ENCODE data around the gene ZDHHC20. TPM values are rescaled to one million over a fixed set of nuclear protein-coding genes. Genes with fewer than 3 reads are reported as not detected.

ZDHHC20 gene
- total RNA-seq, 1 experiment from 2014 or later, result 69.1 TPM

- Histone ChIP-seq H2BK120ac (ENCODE audit: low read depth, low read length, poor library complexity, severe bottlenecking) (no peak overlapping the region), H3K9ac (ENCODE audit: extremely low read depth, insufficient read length, low read length) (peak overlapping the region; percentile 27), H3K27ac (ENCODE audit: insufficient read length, low read depth, low read length) (peak overlapping the region; percentile 11), H2AFZ (ENCODE audit: low read length) (no peak overlapping the region), H3K4me1 (ENCODE audit: insufficient read depth, low read length) (peaks cover 4% of the 10 kb centered on the region; the same call in 1 of the 2 replicates), H3K56ac (ENCODE audit: insufficient read length, low read depth, low read length) (no peak overlapping the region), H3K4ac (ENCODE audit: low read depth, low read length) (no peak overlapping the region), H3K18ac (ENCODE audit: insufficient read length, low read depth, low read length) (peak overlapping the region; percentile 89), H3K9me3 (ENCODE audit: control insufficient read depth, low read depth, low read length) (no peaks in the 10 kb centered on the region), H2BK12ac (ENCODE audit: insufficient read length, low read depth, low read length) (no peak overlapping the region), H2AK5ac (ENCODE audit: insufficient read length, low read length) (no peak overlapping the region), H3K79me2 (ENCODE audit: insufficient read depth, low read length) (no peaks in the 10 kb centered on the region), H4K5ac (ENCODE audit: insufficient read length, low read depth, low read length) (no peak overlapping the region), H4K8ac (replicated peaks; ENCODE audit: insufficient read length, low read depth, low read length) (no peak overlapping the region), H4K20me1 (ENCODE audit: control insufficient read depth, insufficient read depth, insufficient read length) (no peaks in the 10 kb centered on the region), H3K4me2 (ENCODE audit: insufficient read depth, insufficient read length, low read length) (peak overlapping the region; percentile 68), H3K79me1 (ENCODE audit: insufficient read depth, low read depth, low read length, poor library complexity, severe bottlenecking) (no peaks in the 10 kb centered on the region), H2BK15ac (ENCODE audit: low read depth, low read length) (no peak overlapping the region), H2BK5ac (ENCODE audit: insufficient read length, low read length) (no peak overlapping the region), H3K23me2 (ENCODE audit: insufficient read length, low read depth, low read length, poor library complexity, severe bottlenecking) (peaks cover 7% of the 10 kb centered on the region), H4K91ac (ENCODE audit: insufficient read length, low read depth, low read length) (no peak overlapping the region), H2BK20ac (ENCODE audit: low read depth, low read length, poor library complexity, severe bottlenecking) (no peak overlapping the region), H3K14ac (ENCODE audit: insufficient read depth, low read length) (peak overlapping the region; percentile 72), H3K27me3 (ENCODE audit: insufficient read depth, low read length) (no peaks in the 10 kb centered on the region; the same call in 1 of the 2 replicates), H3T11ph (ENCODE audit: low read length) (no peak overlapping the region), H3K23ac (ENCODE audit: insufficient read length, low read depth, low read length) (no peak overlapping the region)
- peak; percentile 87 for DNase-seq
- Mint-ChIP-seq H3K4me3 (peak overlapping the region; percentile 60 to 78), H3K36me3 (ENCODE audit: insufficient read depth in 1 of 3, low read depth in 3 of 3) (no peaks in the 10 kb centered on the region), H3K27me3 (ENCODE audit: low read depth) (peaks cover 15% of the 10 kb centered on the region), H3K4me1 (peaks cover 49 to 57% of the 10 kb centered on the region in 2 experiments), H3K27ac (peak overlapping the region; percentile 64 to 78 (median 65); a peak in 6 of 7 replicates), H3K9me3 (peaks cover 0 to 3% of the 10 kb centered on the region in 2 experiments; a peak in 1 of 5 replicates)
- no CpG with 5 or more reads among the region's 52 CpGs for WGBS (ENCODE audit: extremely low coverage, insufficient read length, low lambda C conversion rate)
- no peak; the same call in 2 of the 3 replicates for TF ChIP-seq CTCF (conservative IDR thresholded peaks at IDR 0.05)
Measured at GRCh38 chr13:21326155-21327031, 132.7 kb downstream of the ZDHHC20 start.
